ENCODE results near the gene VPS37C. TPM values are rescaled to one million over a fixed set of nuclear protein-coding genes. Genes with fewer than 3 reads are reported as not detected.

The VPS37C gene
- total and polyA plus RNA-seq, 2 experiments from 2014 or later, result 20.8 to 22.0 TPM

- Histone ChIP-seq H3K36me3 (no peaks in the 10 kb centered on the region), H3K4me1 (ENCODE audit: low read depth) (peaks cover 3% of the 10 kb centered on the region), H3K27ac (peak overlapping the region; percentile 90), H3K27me3 (no peaks in the 10 kb centered on the region), H3K9me3 (ENCODE audit: low read depth) (no peaks in the 10 kb centered on the region), H3K4me3 (peak overlapping the region; percentile 53)
- TF ChIP-seq CTCF (IDR thresholded peaks at IDR 0.05; ENCODE audit: low read depth, low read length), result no peak
- peak; percentile 24 to 40 for DNase-seq (ENCODE audit: low read depth in 1 of 2, low spot score in 1 of 2)
These were observed 1.1 kb upstream of the VPS37C start for GRCh38 chr11:61162092-61162941.

GRCh38 chr11:61160487-61161189, 588 bp downstream of the VPS37C start:
- peak overlapping the region; percentile 90 for H3K27ac ChIP-seq

GRCh38 chr11:61158691-61159381, 2.4 kb downstream of the VPS37C start:
- peak overlapping the region; percentile 37 for H3K27ac ChIP-seq
- no peaks in the 10 kb centered on the region for H3K36me3 ChIP-seq
- TF ChIP-seq CTCF (IDR thresholded peaks at IDR 0.05; ENCODE audit: low read depth, low read length), result no peak
- H3K27me3 ChIP-seq, result no peaks in the 10 kb centered on the region
- no peaks in the 10 kb centered on the region for H3K9me3 ChIP-seq (ENCODE audit: low read depth)
- H3K4me3 ChIP-seq, result no peak overlapping the region
- peak in 1 of 2 donors; percentile 60 for DNase-seq (ENCODE audit: low read depth in 1 of 2, low spot score in 1 of 2)
- peaks cover 3% of the 10 kb centered on the region for H3K4me1 ChIP-seq (ENCODE audit: low read depth)

More at GRCh38 chr11:61160487-61161189, 588 bp downstream of the VPS37C start:
- peak overlapping the region; percentile 53 for H3K4me3 ChIP-seq
- no peaks in the 10 kb centered on the region for H3K9me3 ChIP-seq (ENCODE audit: low read depth)
- no peak for TF ChIP-seq CTCF (IDR thresholded peaks at IDR 0.05; ENCODE audit: low read depth, low read length)
- DNase-seq (ENCODE audit: low read depth in 1 of 2, low spot score in 1 of 2), result no peak
- peaks cover 3% of the 10 kb centered on the region for H3K4me1 ChIP-seq (ENCODE audit: low read depth)
- H3K27me3 ChIP-seq, result no peaks in the 10 kb centered on the region
- no peaks in the 10 kb centered on the region for H3K36me3 ChIP-seq

GRCh38 chr11:61157743-61158142, 3.5 kb downstream of the VPS37C start:
- no peaks in the 10 kb centered on the region for H3K36me3 ChIP-seq
- peaks cover 13% of the 10 kb centered on the region for H3K4me1 ChIP-seq (ENCODE audit: low read depth)
- H3K27me3 ChIP-seq, result no peaks in the 10 kb centered on the region
- no peaks in the 10 kb centered on the region for H3K9me3 ChIP-seq (ENCODE audit: low read depth)
- no peak for DNase-seq (ENCODE audit: low read depth in 1 of 2, low spot score in 1 of 2)
- TF ChIP-seq CTCF (IDR thresholded peaks at IDR 0.05; ENCODE audit: low read depth, low read length), result no peak
- peak overlapping the region; percentile 39 for H3K27ac ChIP-seq
- H3K4me3 ChIP-seq, result no peak overlapping the region

GRCh38 chr11:61155741-61156140, 5.5 kb downstream of the VPS37C start:
- no peak overlapping the region for H3K27ac ChIP-seq
- H3K4me3 ChIP-seq, result no peak overlapping the region
- no peak for TF ChIP-seq CTCF (IDR thresholded peaks at IDR 0.05; ENCODE audit: low read depth, low read length)
- no peaks in the 10 kb centered on the region for H3K9me3 ChIP-seq (ENCODE audit: low read depth)
- DNase-seq (ENCODE audit: low read depth in 1 of 2, low spot score in 1 of 2), result no peak
- H3K36me3 ChIP-seq, result no peaks in the 10 kb centered on the region
- H3K4me1 ChIP-seq (ENCODE audit: low read depth), result peaks cover 30% of the 10 kb centered on the region
- no peaks in the 10 kb centered on the region for H3K27me3 ChIP-seq

Data from cardiac muscle cell (in vitro differentiated cells and primary cell).